ENCODE measurements around the gene PFN3.

PFN3 gene

DNA sequence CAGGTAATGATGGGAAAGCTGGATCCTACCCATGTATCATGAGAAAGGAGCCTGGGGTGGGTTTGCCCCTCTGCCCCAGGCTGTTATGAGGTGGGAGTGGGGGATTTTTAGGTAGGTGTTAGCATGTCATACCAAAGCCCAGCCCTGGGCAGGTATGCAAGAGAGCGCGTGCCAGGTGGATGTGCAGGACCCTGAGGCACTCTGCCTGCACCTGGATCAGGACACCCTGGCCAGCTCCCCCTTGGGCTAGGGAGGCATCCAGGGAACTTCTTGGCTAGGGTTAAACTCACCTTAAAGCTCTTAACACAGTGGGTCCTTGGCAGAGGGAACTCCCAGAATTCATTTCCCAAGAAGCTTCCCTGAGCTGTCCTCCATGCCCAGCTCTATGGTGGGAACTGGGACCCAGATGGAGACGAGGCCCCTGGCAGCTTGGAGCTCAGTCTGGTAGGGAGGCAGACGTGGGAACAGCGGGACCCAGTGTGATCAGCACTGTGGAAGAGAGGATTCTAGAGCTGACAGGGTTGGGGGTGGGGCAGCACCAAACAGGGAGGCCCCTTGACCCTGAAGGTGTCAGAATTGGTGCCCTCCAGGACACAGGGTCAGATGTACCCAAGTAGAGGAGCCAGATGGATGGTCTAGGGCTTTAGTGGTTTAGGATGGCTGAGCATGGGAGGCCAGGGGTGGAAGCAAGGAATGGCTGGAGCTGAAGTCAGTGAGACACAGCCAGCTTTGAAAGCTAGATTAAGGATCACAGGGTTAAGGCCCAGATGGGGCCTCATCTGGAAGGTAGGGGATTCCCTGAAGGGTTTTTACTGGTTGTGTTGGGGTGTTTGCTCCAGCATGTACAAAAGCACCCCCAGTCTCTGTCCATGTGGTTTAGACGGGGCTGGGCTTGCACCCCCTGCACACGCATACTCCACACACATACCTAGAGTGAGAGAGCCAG lies 43.9 kb upstream of the PFN3 start:
- Histone ChIP-seq H3K36me3 (ENCODE audit: insufficient read depth) (no peaks in the 10 kb centered on the region), H4K20me1 (ENCODE audit: insufficient read depth) (no peaks in the 10 kb centered on the region), H3K27me3 (ENCODE audit: insufficient read depth, low read depth) (no peaks in the 10 kb centered on the region), H3K9ac (no peak overlapping the region; the same call in 1 of the 2 replicates), H2AFZ (ENCODE audit: low read depth) (no peak overlapping the region), H3K4me2 (peak overlapping the region; percentile 89), H3K79me2 (ENCODE audit: insufficient read depth, low read depth) (no peaks in the 10 kb centered on the region), H3K27ac (peak overlapping the region; percentile 56; the same call in 1 of the 2 replicates), H3K4me1 (ENCODE audit: low read depth, poor library complexity, severe bottlenecking) (peaks cover 31% of the 10 kb centered on the region), H3K4me3 (IDR thresholded peaks at IDR 0.05; ENCODE audit: insufficient read depth, low read depth, low read length) (no peak overlapping the region)
- TF ChIP-seq, protein P1, sequence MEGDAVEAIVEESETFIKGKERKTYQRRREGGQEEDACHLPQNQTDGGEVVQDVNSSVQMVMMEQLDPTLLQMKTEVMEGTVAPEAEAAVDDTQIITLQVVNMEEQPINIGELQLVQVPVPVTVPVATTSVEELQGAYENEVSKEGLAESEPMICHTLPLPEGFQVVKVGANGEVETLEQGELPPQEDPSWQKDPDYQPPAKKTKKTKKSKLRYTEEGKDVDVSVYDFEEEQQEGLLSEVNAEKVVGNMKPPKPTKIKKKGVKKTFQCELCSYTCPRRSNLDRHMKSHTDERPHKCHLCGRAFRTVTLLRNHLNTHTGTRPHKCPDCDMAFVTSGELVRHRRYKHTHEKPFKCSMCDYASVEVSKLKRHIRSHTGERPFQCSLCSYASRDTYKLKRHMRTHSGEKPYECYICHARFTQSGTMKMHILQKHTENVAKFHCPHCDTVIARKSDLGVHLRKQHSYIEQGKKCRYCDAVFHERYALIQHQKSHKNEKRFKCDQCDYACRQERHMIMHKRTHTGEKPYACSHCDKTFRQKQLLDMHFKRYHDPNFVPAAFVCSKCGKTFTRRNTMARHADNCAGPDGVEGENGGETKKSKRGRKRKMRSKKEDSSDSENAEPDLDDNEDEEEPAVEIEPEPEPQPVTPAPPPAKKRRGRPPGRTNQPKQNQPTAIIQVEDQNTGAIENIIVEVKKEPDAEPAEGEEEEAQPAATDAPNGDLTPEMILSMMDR (conservative IDR thresholded peaks at IDR 0.05; ENCODE audit: low read depth, low read length) = no peak

DNA sequence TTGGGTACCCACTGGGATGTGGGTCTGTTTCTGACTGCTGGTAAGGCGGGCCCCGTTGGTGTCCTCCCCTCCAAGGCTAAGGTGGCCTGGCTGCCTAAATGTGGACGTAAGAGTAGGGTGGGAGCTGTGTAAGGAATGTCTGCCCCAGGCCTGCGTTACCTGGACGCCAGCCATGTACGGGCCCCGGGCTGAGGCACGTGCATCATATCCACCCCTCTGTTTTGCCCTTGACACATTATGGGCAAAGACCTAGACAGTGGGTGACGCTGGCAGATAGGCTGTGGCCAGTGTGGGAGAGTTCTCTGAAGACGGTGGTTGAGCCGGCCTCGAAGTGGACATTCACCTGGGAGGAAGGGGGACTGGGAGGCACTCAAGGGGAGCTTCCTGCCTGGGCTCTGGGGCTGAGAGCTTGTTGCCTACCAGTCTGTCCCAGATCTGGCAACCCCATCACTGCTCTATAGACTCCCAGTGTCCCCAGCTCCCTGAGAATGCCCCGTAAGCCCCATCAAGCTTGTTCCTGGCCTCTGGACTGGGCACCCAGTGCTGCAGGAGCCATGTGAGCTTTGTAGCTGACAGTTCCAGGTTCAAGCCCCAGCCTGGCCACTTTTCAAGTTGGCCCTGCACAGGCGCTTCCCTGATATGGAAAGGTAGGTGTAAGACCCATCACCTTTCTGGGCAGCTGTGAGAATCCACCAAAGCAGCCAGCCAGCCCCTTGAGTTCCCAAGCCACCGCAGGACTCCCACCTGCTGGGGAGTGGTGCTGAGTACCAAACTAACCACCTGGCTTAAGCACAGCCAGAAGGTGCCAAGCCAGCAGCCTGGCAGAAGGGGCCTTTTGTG lies 42.9 kb upstream of the PFN3 start:
- Histone ChIP-seq H3K4me2 (no peak overlapping the region; the same call in 1 of the 2 replicates), H3K4me1 (ENCODE audit: low read depth, poor library complexity, severe bottlenecking) (peaks cover 31% of the 10 kb centered on the region), H4K20me1 (ENCODE audit: insufficient read depth) (no peaks in the 10 kb centered on the region), H3K79me2 (ENCODE audit: insufficient read depth, low read depth) (no peaks in the 10 kb centered on the region), H2AFZ (ENCODE audit: low read depth) (no peak overlapping the region), H3K27ac (no peak overlapping the region), H3K27me3 (ENCODE audit: insufficient read depth, low read depth) (no peaks in the 10 kb centered on the region), H3K9ac (no peak overlapping the region), H3K4me3 (IDR thresholded peaks at IDR 0.05; ENCODE audit: insufficient read depth, low read depth, low read length) (no peak overlapping the region), H3K36me3 (ENCODE audit: insufficient read depth) (no peaks in the 10 kb centered on the region)
- TF ChIP-seq, protein P1 (conservative IDR thresholded peaks at IDR 0.05; ENCODE audit: low read depth, low read length) = no peak

DNA sequence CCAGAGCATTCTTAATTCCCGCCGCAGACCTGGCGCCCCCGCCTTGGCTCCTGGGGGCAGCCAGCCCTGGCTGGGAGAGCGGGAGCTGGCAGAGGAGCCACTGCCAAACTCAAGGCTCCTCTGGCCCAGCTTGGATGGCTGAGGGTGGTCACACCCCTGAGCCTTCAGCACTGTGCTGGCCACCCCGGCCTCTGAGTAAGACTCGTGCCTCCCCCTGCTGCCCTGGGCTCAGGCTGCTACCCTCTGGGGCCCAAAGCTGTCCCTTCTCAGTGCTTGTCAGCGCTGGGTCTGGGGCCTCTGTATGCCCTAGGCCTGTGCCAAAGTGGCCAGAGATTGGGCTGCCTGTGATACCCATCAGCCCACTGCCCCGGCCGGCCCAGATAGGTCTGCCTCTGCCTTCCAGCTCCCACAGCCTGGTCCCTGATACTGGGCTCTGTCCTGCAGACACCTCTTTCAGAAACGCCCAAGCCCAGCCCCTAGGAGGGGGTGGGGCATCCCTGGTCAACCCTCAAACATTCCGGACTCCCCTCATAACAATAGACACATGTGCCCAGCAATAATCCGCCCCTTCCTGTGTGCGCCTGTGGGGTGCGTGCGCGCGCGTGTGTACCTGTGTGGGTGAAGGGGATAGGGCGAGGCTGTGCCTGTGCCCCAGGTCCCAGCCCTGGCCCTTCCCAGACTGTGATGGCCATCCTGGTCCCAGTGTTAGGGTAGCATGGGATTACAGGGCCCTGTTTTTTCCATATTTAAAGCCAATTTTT lies 41.8 kb upstream of the PFN3 start:
- H4K20me1 ChIP-seq (ENCODE audit: insufficient read depth) = no peaks in the 10 kb centered on the region
- H3K4me1 ChIP-seq (ENCODE audit: low read depth, poor library complexity, severe bottlenecking) = peaks cover 27% of the 10 kb centered on the region
- no peak overlapping the region for H3K4me2 ChIP-seq
- H3K9ac ChIP-seq = no peak overlapping the region
- H2AFZ ChIP-seq (ENCODE audit: low read depth) = no peak overlapping the region
- H3K36me3 ChIP-seq (ENCODE audit: insufficient read depth) = no peaks in the 10 kb centered on the region
- no peaks in the 10 kb centered on the region for H3K27me3 ChIP-seq (ENCODE audit: insufficient read depth, low read depth)
- H3K4me3 ChIP-seq (IDR thresholded peaks at IDR 0.05; ENCODE audit: insufficient read depth, low read depth, low read length) = no peak overlapping the region
- no peaks in the 10 kb centered on the region for H3K79me2 ChIP-seq (ENCODE audit: insufficient read depth, low read depth)
- H3K27ac ChIP-seq = no peak overlapping the region
- TF ChIP-seq, protein P1 (conservative IDR thresholded peaks at IDR 0.05; ENCODE audit: low read depth, low read length) = no peak
